HEK293T (cell line): ENCODE measurements around the gene KRT83.

Source experiments
- ARNT ChIP-seq: fragments of 450-650 bp; IDR thresholded peaks from 2 replicates; pipeline ENCODE4 v1.6.1; 2017; ENCODE audit warnings: mild to moderate bottlenecking
- BHLHE40 ChIP-seq: fragments of 450-650 bp; IDR thresholded peaks from 2 replicates; pipeline ENCODE4 v1.6.1; 2016; ENCODE audit warnings: mild to moderate bottlenecking, moderate library complexity, borderline replicate concordance
- ELF4 ChIP-seq: fragments of 450-650 bp; IDR thresholded peaks from 2 replicates; pipeline ENCODE4 v1.6.1; 2017; ENCODE audit warnings: antibody characterized with exemption
- FOXA1 ChIP-seq: fragments of 450-650 bp; IDR thresholded peaks from 2 replicates; pipeline ENCODE4 v1.6.1; 2016; ENCODE audit warnings: mild to moderate bottlenecking
- FOXK2 ChIP-seq: fragments of 450-650 bp; IDR thresholded peaks from 2 replicates; pipeline ENCODE4 v1.6.1; 2016; ENCODE audit warnings: mild to moderate bottlenecking
- FOXM1 ChIP-seq: fragments of 450-650 bp; IDR thresholded peaks from 2 replicates; pipeline ENCODE4 v1.6.1; 2017; ENCODE audit warnings: mild to moderate bottlenecking, borderline replicate concordance
- HDGF ChIP-seq: fragments of 450-650 bp; IDR thresholded peaks from 2 replicates; pipeline ENCODE4 v1.6.1; 2017; ENCODE audit warnings: antibody characterized with exemption, borderline replicate concordance
- L3MBTL2 ChIP-seq: fragments of 450-650 bp; conservative IDR thresholded peaks from 2 replicates; pipeline ENCODE4 v1.6.1; 2016; ENCODE audit warnings: mild to moderate bottlenecking
- LEF1 ChIP-seq: fragments of 450-650 bp; IDR thresholded peaks from 2 replicates; pipeline ENCODE4 v1.6.1; 2017; ENCODE audit warnings: mild to moderate bottlenecking, borderline replicate concordance
- NFRKB ChIP-seq: fragments of 450-650 bp; IDR thresholded peaks from 2 replicates; pipeline ENCODE4 v1.6.1; 2016; ENCODE audit warnings: mild to moderate bottlenecking, moderate library complexity
- SP1 ChIP-seq: fragments of 450-650 bp; IDR thresholded peaks from 2 replicates; pipeline ENCODE4 v1.6.1; 2017
- SUZ12 ChIP-seq: fragments of 450-650 bp; IDR thresholded peaks from 2 replicates; pipeline ENCODE4 v1.6.1; 2016; ENCODE audit warnings: mild to moderate bottlenecking
- ZNF384 ChIP-seq: fragments of 450-650 bp; IDR thresholded peaks from 2 replicates; pipeline ENCODE4 v1.6.1; 2016
- TF ChIP-seq, protein P1 (sequence below): fragments of 450-650 bp; IDR thresholded peaks from 2 replicates; pipeline ENCODE4 v1.6.1; 2016

GRCh38 chr12:52308806-52309425 is 12.3 kb downstream of the KRT83 start:
- TF ChIP-seq HDGF (no peak), SP1 (no peak), FOXK2 (no peak), BHLHE40 (no peak), FOXM1 (no peak), SUZ12 (no peak), ZNF384 (no peak), ELF4 (no peak), FOXA1 (no peak), L3MBTL2 (no peak), LEF1 (no peak), NFRKB (no peak), ARNT (no peak)
- TF ChIP-seq, protein P1, sequence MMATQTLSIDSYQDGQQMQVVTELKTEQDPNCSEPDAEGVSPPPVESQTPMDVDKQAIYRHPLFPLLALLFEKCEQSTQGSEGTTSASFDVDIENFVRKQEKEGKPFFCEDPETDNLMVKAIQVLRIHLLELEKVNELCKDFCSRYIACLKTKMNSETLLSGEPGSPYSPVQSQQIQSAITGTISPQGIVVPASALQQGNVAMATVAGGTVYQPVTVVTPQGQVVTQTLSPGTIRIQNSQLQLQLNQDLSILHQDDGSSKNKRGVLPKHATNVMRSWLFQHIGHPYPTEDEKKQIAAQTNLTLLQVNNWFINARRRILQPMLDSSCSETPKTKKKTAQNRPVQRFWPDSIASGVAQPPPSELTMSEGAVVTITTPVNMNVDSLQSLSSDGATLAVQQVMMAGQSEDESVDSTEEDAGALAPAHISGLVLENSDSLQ: no peak
